Type B pancreatic cell (in vitro differentiated cells): ENCODE data around the gene EIF4G3. TPM values are rescaled to one million over a fixed set of nuclear protein-coding genes. Genes with fewer than 3 reads are reported as not detected.
"Not testable (repeated sequence)": the region's sequence is repeated elsewhere in the genome, so short reads cannot be mapped to it uniquely, and the experiment has no call there.

Experiments used
- DNase-seq: peaks from one replicate; pipeline ENCODE4 v3.0.0; 2021; ENCODE audit warnings: mixed read lengths; ENCODE audit not compliant: unreplicated experiment; ENCODE audit errors: extremely low spot score
- H3K27ac Mint-ChIP-seq: 2 replicates; pipeline ENCODE4 v1.8.0; 2021; ENCODE audit warnings: mild to moderate bottlenecking, mixed read lengths
- H3K27me3 Mint-ChIP-seq: 2 replicates; pipeline ENCODE4 v1.8.0; 2021; ENCODE audit warnings: mixed read lengths
- H3K36me3 Mint-ChIP-seq: 2 replicates; pipeline ENCODE4 v1.8.0; 2021; ENCODE audit warnings: mixed read lengths
- H3K4me1 Mint-ChIP-seq: one replicate; pipeline ENCODE4 v1.8.0; 2021; ENCODE audit warnings: mixed read lengths; ENCODE audit not compliant: unreplicated experiment
- H3K4me3 Mint-ChIP-seq: 2 replicates; pipeline ENCODE4 v1.8.0; 2021; ENCODE audit warnings: mild to moderate bottlenecking, mixed read lengths
- H3K9me3 Mint-ChIP-seq: 2 replicates; pipeline ENCODE4 v1.8.0; 2021; ENCODE audit warnings: mixed read lengths
- CTCF ChIP-seq: fragments of 200-600 bp; sonication (generic); conservative IDR thresholded peaks from 2 replicates; pipeline ENCODE4 v1.5.0; 2021; ENCODE audit warnings: antibody characterized with exemption, mild to moderate bottlenecking
- total RNA-seq: library from RNA; stranded (reverse); gene quantifications from 2 replicates; pipeline ENCODE4 v1.2.1, GENCODE V29; 2021; ENCODE audit warnings: low replicate concordance

The EIF4G3 gene
- total RNA-seq, 1 donor from 2014 or later, result 71.5 TPM

GRCh38 chr1:21174230-21174629, 2.5 kb downstream of the EIF4G3 start:
- Mint-ChIP-seq H3K4me3 (peak overlapping the region; percentile 91), H3K27ac (peak overlapping the region; percentile 84)
- TF ChIP-seq CTCF, result no peak

GRCh38 chr1:21173096-21173495, 3.6 kb downstream of the EIF4G3 start:
- Mint-ChIP-seq H3K36me3 (peaks cover 18% of the 10 kb centered on the region), H3K4me1 (peaks cover 18% of the 10 kb centered on the region)
- not testable (repeated sequence) for H3K9me3 Mint-ChIP-seq, H3K27me3 Mint-ChIP-seq, H3K27ac Mint-ChIP-seq, DNase-seq, H3K4me3 Mint-ChIP-seq

More at GRCh38 chr1:21174230-21174629, 2.5 kb downstream of the EIF4G3 start:
- H3K36me3 Mint-ChIP-seq, result peaks cover 18% of the 10 kb centered on the region
- no peak for DNase-seq
- H3K4me1 Mint-ChIP-seq, result peaks cover 18% of the 10 kb centered on the region
- no peaks in the 10 kb centered on the region for H3K9me3 Mint-ChIP-seq
- H3K27me3 Mint-ChIP-seq, result no peaks in the 10 kb centered on the region

GRCh38 chr1:21170837-21171236, 5.9 kb downstream of the EIF4G3 start:
- Mint-ChIP-seq H3K36me3 (peaks cover 25% of the 10 kb centered on the region), H3K27ac (peak overlapping the region; percentile 62)

GRCh38 chr1:21168444-21168843, 8.3 kb downstream of the EIF4G3 start:
- peaks cover 40% of the 10 kb centered on the region for H3K36me3 Mint-ChIP-seq
- H3K27me3 Mint-ChIP-seq, result no peaks in the 10 kb centered on the region
- H3K27ac Mint-ChIP-seq, result no peak overlapping the region
- no peak overlapping the region for H3K4me3 Mint-ChIP-seq
- peaks cover 12% of the 10 kb centered on the region for H3K4me1 Mint-ChIP-seq
- peaks cover 10% of the 10 kb centered on the region for H3K9me3 Mint-ChIP-seq
- no peak for TF ChIP-seq CTCF
- no peak for DNase-seq

More at GRCh38 chr1:21170837-21171236, 5.9 kb downstream of the EIF4G3 start:
- not testable (repeated sequence) for DNase-seq, H3K27me3 Mint-ChIP-seq, H3K9me3 Mint-ChIP-seq
- H3K4me3 Mint-ChIP-seq, result peak overlapping the region; percentile 57
- H3K4me1 Mint-ChIP-seq, result peaks cover 18% of the 10 kb centered on the region

- Mint-ChIP-seq H3K4me3 (no peak overlapping the region), H3K9me3 (peaks cover 10% of the 10 kb centered on the region), H3K36me3 (peaks cover 35% of the 10 kb centered on the region), H3K27me3 (no peaks in the 10 kb centered on the region), H3K4me1 (peaks cover 4% of the 10 kb centered on the region), H3K27ac (no peak overlapping the region)
- no peak for DNase-seq
- TF ChIP-seq CTCF, result no peak
Observed at GRCh38 chr1:21165646-21166045, 11.1 kb downstream of the EIF4G3 start.

- H3K36me3 Mint-ChIP-seq, result peaks cover 37% of the 10 kb centered on the region
- H3K27ac Mint-ChIP-seq, result no peak overlapping the region
- H3K27me3 Mint-ChIP-seq, result no peaks in the 10 kb centered on the region
- no peak overlapping the region for H3K4me3 Mint-ChIP-seq
- no peak for TF ChIP-seq CTCF
- peaks cover 10% of the 10 kb centered on the region for H3K9me3 Mint-ChIP-seq
- peaks cover 4% of the 10 kb centered on the region for H3K4me1 Mint-ChIP-seq
- no peak for DNase-seq
Observed at GRCh38 chr1:21165076-21165475, 11.6 kb downstream of the EIF4G3 start.

- H3K27ac Mint-ChIP-seq, result no peak overlapping the region
- H3K9me3 Mint-ChIP-seq, result peaks cover 10% of the 10 kb centered on the region
- H3K4me1 Mint-ChIP-seq, result peaks cover 4% of the 10 kb centered on the region
- H3K27me3 Mint-ChIP-seq, result no peaks in the 10 kb centered on the region
- H3K36me3 Mint-ChIP-seq, result peaks cover 37% of the 10 kb centered on the region
- no peak for DNase-seq
- no peak for TF ChIP-seq CTCF
- H3K4me3 Mint-ChIP-seq, result no peak overlapping the region
Observed at GRCh38 chr1:21164266-21164665, 12.4 kb downstream of the EIF4G3 start.
